ENCODE measurements around the gene TGIF1. TPM values are rescaled to one million over a fixed set of nuclear protein-coding genes. Genes with fewer than 3 reads are reported as not detected.
A peak's percentile ranks its signal among the peaks of the same experiment; 100 is the strongest.
"Not testable (repeated sequence)": the region's sequence is repeated elsewhere in the genome, so short reads cannot be mapped to it uniquely, and the experiment has no call there.

TGIF1 gene
- total RNA-seq, 2 donors from 2014 or later = 50.9 to 59.3 TPM

- intact Hi-C loops (cut with DNase I, micrococcal nuclease) = no loop called here
- ATAC-seq (peak; percentile 85), DNase-seq (no peak)
Measured at GRCh38 chr18:3471141-3471648, 21.2 kb downstream of the TGIF1 start.

- ATAC-seq; DNase-seq; intact Hi-C loops (cut with DNase I, micrococcal nuclease): not testable (repeated sequence)
Measured at GRCh38 chr18:3472121-3472520, 22.1 kb downstream of the TGIF1 start.

GRCh38 chr18:3472681-3473544 lies 22.9 kb downstream of the TGIF1 start:
- intact Hi-C loops (cut with DNase I, micrococcal nuclease) = no loop called here
- ATAC-seq = no peak
- DNase-seq = no peak

- DNase-seq = no peak
- peak; percentile 73 for ATAC-seq
- intact Hi-C loops (cut with DNase I, micrococcal nuclease) = no loop called here
Measured at GRCh38 chr18:3478262-3478978, 28.4 kb downstream of the TGIF1 start.

- intact Hi-C loops (cut with DNase I, micrococcal nuclease) = no loop called here
- ATAC-seq (peak; percentile 82), DNase-seq (peak; percentile 29)
Measured at GRCh38 chr18:3479978-3480509, 30.1 kb downstream of the TGIF1 start.

- intact Hi-C loops (cut with DNase I, micrococcal nuclease) = no loop called here
- ATAC-seq = no peak
- DNase-seq = no peak
Measured at GRCh38 chr18:3480827-3481573, 31.0 kb downstream of the TGIF1 start.

GRCh38 chr18:3481696-3482210 lies 31.8 kb downstream of the TGIF1 start:
- ATAC-seq (peak; percentile 41), DNase-seq (peak in 1 of 2 donors; percentile 33)
- intact Hi-C loops (cut with DNase I, micrococcal nuclease) = no loop called here

- intact Hi-C loops (cut with DNase I, micrococcal nuclease) = no loop called here
- DNase-seq (no peak), ATAC-seq (no peak)
Measured at GRCh38 chr18:3482258-3482657, 32.3 kb downstream of the TGIF1 start.

- no peak for DNase-seq
- no peak for ATAC-seq
- intact Hi-C loops (cut with DNase I, micrococcal nuclease) = no loop called here
Measured at GRCh38 chr18:3485153-3486149, 35.5 kb downstream of the TGIF1 start.

- no peak for ATAC-seq
- intact Hi-C loops (cut with DNase I, micrococcal nuclease) = no loop called here
- DNase-seq = no peak
Measured at GRCh38 chr18:3486512-3486911, 36.5 kb downstream of the TGIF1 start.

- ATAC-seq = no peak
- intact Hi-C loops (cut with DNase I, micrococcal nuclease) = no loop called here
- DNase-seq = no peak
Measured at GRCh38 chr18:3489462-3489861, 39.5 kb downstream of the TGIF1 start.

GRCh38 chr18:3491981-3492555 lies 42.1 kb downstream of the TGIF1 start:
- intact Hi-C loops (cut with DNase I, micrococcal nuclease) = no loop called here
- no peak for DNase-seq
- ATAC-seq = peak; percentile 67

GRCh38 chr18:3492721-3493120 lies 42.7 kb downstream of the TGIF1 start:
- DNase-seq (no peak), ATAC-seq (no peak)
- intact Hi-C loops (cut with DNase I, micrococcal nuclease) = no loop called here

GRCh38 chr18:3493501-3494244 lies 43.7 kb downstream of the TGIF1 start:
- intact Hi-C loops (cut with DNase I, micrococcal nuclease) = no loop called here
- DNase-seq = no peak
- ATAC-seq = no peak

- no peak for DNase-seq
- intact Hi-C loops (cut with DNase I, micrococcal nuclease) = no loop called here
- ATAC-seq = no peak
Measured at GRCh38 chr18:3494245-3494526, 44.2 kb downstream of the TGIF1 start.

- no peak for DNase-seq
- intact Hi-C loops (cut with DNase I, micrococcal nuclease) = no loop called here
Measured at GRCh38 chr18:3494569-3494968, 44.6 kb downstream of the TGIF1 start.

More at GRCh38 chr18:3494569-3494968, 44.6 kb downstream of the TGIF1 start:
- no peak for ATAC-seq

Measured in left colon (tissue), 2 donors.